NCI-H82 treated with DMSO at 0.1 percent for 48 hours (cell line): ENCODE results near the gene KAT2A.

Experiments
- DNase-seq: peaks from one replicate; lab custom pipeline; 2025; ENCODE audit not compliant: unreplicated experiment; lab: John Stamatoyannopoulos, UW

The KAT2A gene

GRCh38 chr17:42135664-42136653, 14.8 kb upstream of the KAT2A start:
- DNase-seq = no peak

GRCh38 chr17:42135151-42135550, 14.0 kb upstream of the KAT2A start:
- DNase-seq = no peak

GRCh38 chr17:42133461-42134041, 12.4 kb upstream of the KAT2A start:
- DNase-seq = no peak

GRCh38 chr17:42132941-42133340, 11.8 kb upstream of the KAT2A start:
- DNase-seq = no peak

- DNase-seq = no peak
Measured at GRCh38 chr17:42131981-42132432, 10.8 kb upstream of the KAT2A start.

- DNase-seq = no peak
Measured at GRCh38 chr17:42131232-42131631, 10.1 kb upstream of the KAT2A start.

GRCh38 chr17:42130310-42130936, 9.3 kb upstream of the KAT2A start:
- DNase-seq = no peak

- no peak for DNase-seq
Measured at GRCh38 chr17:42129109-42129837, 8.1 kb upstream of the KAT2A start.

GRCh38 chr17:42127414-42127813, 6.2 kb upstream of the KAT2A start:
- DNase-seq = no peak

- no peak for DNase-seq
Measured at GRCh38 chr17:42126836-42127235, 5.7 kb upstream of the KAT2A start.

- no peak for DNase-seq
Measured at GRCh38 chr17:42125565-42125964, 4.4 kb upstream of the KAT2A start.

- DNase-seq = no peak
Measured at GRCh38 chr17:42124256-42124655, 3.1 kb upstream of the KAT2A start.

- peak; percentile 63 for DNase-seq
Measured at GRCh38 chr17:42122371-42123303, 1.5 kb upstream of the KAT2A start, which contains the start of gene HSPB9. Gene HSPB9 (plus strand): TSS chr17:42122804. CDS start chr17:42122851, 47 bp downstream.

- no peak for DNase-seq
Measured at GRCh38 chr17:42120161-42120769, 902 bp downstream of the KAT2A start.

- DNase-seq = no peak
Measured at GRCh38 chr17:42119301-42119700, 1.9 kb downstream of the KAT2A start.

GRCh38 chr17:42118545-42118944, 2.6 kb downstream of the KAT2A start:
- DNase-seq = no peak

- no peak for DNase-seq
Measured at GRCh38 chr17:42118126-42118510, 3.0 kb downstream of the KAT2A start.

- no peak for DNase-seq
Measured at GRCh38 chr17:42117397-42118125, 3.6 kb downstream of the KAT2A start.
